ENCODE data around the gene TMEM131L.
"Not testable (repeated sequence)": the region's sequence is repeated elsewhere in the genome, so short reads cannot be mapped to it uniquely, and the experiment has no call there.

Gene TMEM131L

GRCh38 chr4:153661215-153661822, 195.2 kb downstream of the TMEM131L start:
- H3K4me3 ChIP-seq (replicated peaks in 1 of 2; ENCODE audit: low read depth in 2 of 2, low read length in 2 of 2) = no peak overlapping the region
- TF ChIP-seq CTCF (IDR thresholded peaks at IDR 0.05; ENCODE audit: low read depth, low read length) = no peak
- DNase-seq (ENCODE audit: low read depth in 2 of 2) = peak; percentile 74 to 94

GRCh38 chr4:153661908-153662307, 195.7 kb downstream of the TMEM131L start:
- no peak for DNase-seq (ENCODE audit: low read depth in 2 of 2)
- no peak for TF ChIP-seq CTCF (IDR thresholded peaks at IDR 0.05; ENCODE audit: low read depth, low read length)
- no peak overlapping the region for H3K4me3 ChIP-seq (replicated peaks in 1 of 2; ENCODE audit: low read depth in 2 of 2, low read length in 2 of 2)

GRCh38 chr4:153663667-153664066, 197.5 kb downstream of the TMEM131L start:
- DNase-seq (ENCODE audit: low read depth in 2 of 2) = no peak
- H3K4me3 ChIP-seq (replicated peaks in 1 of 2; ENCODE audit: low read depth in 2 of 2, low read length in 2 of 2) = no peak overlapping the region
- no peak for TF ChIP-seq CTCF (IDR thresholded peaks at IDR 0.05; ENCODE audit: low read depth, low read length)

GRCh38 chr4:153666505-153666904, 200.3 kb downstream of the TMEM131L start:
- not testable (repeated sequence) for H3K4me3 ChIP-seq (replicated peaks in 1 of 2; ENCODE audit: low read depth in 2 of 2, low read length in 2 of 2); DNase-seq (ENCODE audit: low read depth in 2 of 2)

- H3K4me3 ChIP-seq (replicated peaks in 1 of 2; ENCODE audit: low read depth in 2 of 2, low read length in 2 of 2) = no peak overlapping the region
- peak in 1 of 2 donors; percentile 52 for DNase-seq (ENCODE audit: low read depth in 2 of 2)
Measured at GRCh38 chr4:153668647-153669046, 202.5 kb downstream of the TMEM131L start.

GRCh38 chr4:153669838-153670237, 203.7 kb downstream of the TMEM131L start:
- no peak for DNase-seq (ENCODE audit: low read depth in 2 of 2)
- H3K4me3 ChIP-seq (replicated peaks in 1 of 2; ENCODE audit: low read depth in 2 of 2, low read length in 2 of 2) = no peak overlapping the region
- TF ChIP-seq CTCF (IDR thresholded peaks at IDR 0.05; ENCODE audit: low read depth, low read length) = no peak

More at GRCh38 chr4:153668647-153669046, 202.5 kb downstream of the TMEM131L start:
- TF ChIP-seq CTCF (IDR thresholded peaks at IDR 0.05; ENCODE audit: low read depth, low read length) = no peak

- no peak for TF ChIP-seq CTCF (IDR thresholded peaks at IDR 0.05; ENCODE audit: low read depth, low read length)
- H3K4me3 ChIP-seq (replicated peaks in 1 of 2; ENCODE audit: low read depth in 2 of 2, low read length in 2 of 2) = no peak overlapping the region
- DNase-seq (ENCODE audit: low read depth in 2 of 2) = peak in 1 of 2 donors; percentile 65
Measured at GRCh38 chr4:153676486-153676885, 210.3 kb downstream of the TMEM131L start.
